HEK293 (cell line): ENCODE data around the gene ACAA1.

Experiments used
- CTCF ChIA-PET: fragments of 350-600 bp; formaldehyde crosslinking; extraction: SDS; loops from one replicate; lab custom pipeline; 2021; ENCODE audit warnings: antibody characterized with exemption; lab: Yijun Ruan, JAX
- POLR2A ChIA-PET: fragments of 300-600 bp; formaldehyde crosslinking; extraction: SDS; loops from one replicate; lab custom pipeline; 2020; ENCODE audit warnings: antibody characterized with exemption, inconsistent platforms; lab: Yijun Ruan, JAX
- H3K27ac ChIP-seq: fragments of 200-500 bp; sonication (Bioruptor generic); 2 replicates; pipeline ENCODE4 v1.5.1; 2014; ENCODE audit warnings: low read depth, low read length, control low read depth, inconsistent platforms; ENCODE audit errors: extremely low read depth
- H3K36me3 ChIP-seq, 2 experiments: fragments of 200-500 bp in 1 of 2; sonication (Bioruptor generic) in 1 of 2; 1 replicate in 1 of 2; 2 replicates in 1 of 2; pipeline ENCODE4 v1.5.1; 2014 to 2017; ENCODE audit warnings: inconsistent platforms in 2 of 2, low read length in 2 of 2; ENCODE audit not compliant: control insufficient read depth in 2 of 2, insufficient read depth in 1 of 2
- H3K4me1 ChIP-seq: fragments of 200-500 bp; sonication (Bioruptor generic); 2 replicates; pipeline ENCODE4 v1.5.1; 2014; ENCODE audit warnings: mild to moderate bottlenecking, low read length, inconsistent platforms; ENCODE audit not compliant: control insufficient read depth, insufficient read depth
- H3K4me3 ChIP-seq: 2 replicates; pipeline ENCODE4 v1.5.1; 2011; ENCODE audit warnings: low read depth, mild to moderate bottlenecking, control low read depth, low read length, moderate library complexity
- H3K9me3 ChIP-seq: fragments of 200-500 bp; sonication (Bioruptor generic); 2 replicates; pipeline ENCODE4 v1.5.1; 2014; ENCODE audit warnings: low read depth, low read length, inconsistent platforms; ENCODE audit not compliant: control insufficient read depth, insufficient read depth
- KLF10 ChIP-seq: fragments of 450-650 bp; IDR thresholded peaks from 2 replicates; pipeline ENCODE4 v1.5.1; 2018; ENCODE audit warnings: missing biosample characterization, mild to moderate bottlenecking, missing genetic modification characterization
- PRDM6 ChIP-seq: fragments of 450-650 bp; formaldehyde crosslinking; IDR thresholded peaks from 2 replicates; pipeline ENCODE4 v1.5.1; 2017; ENCODE audit warnings: missing biosample characterization, missing genetic modification characterization
- ZBTB21 ChIP-seq: fragments of 450-650 bp; formaldehyde crosslinking; IDR thresholded peaks from 2 replicates; pipeline ENCODE4 v1.5.1; 2017; ENCODE audit warnings: missing biosample characterization, missing genetic modification characterization
- ZBTB48 ChIP-seq: fragments of 450-650 bp; formaldehyde crosslinking; IDR thresholded peaks from 2 replicates; pipeline ENCODE4 v1.5.1; 2016; ENCODE audit warnings: missing biosample characterization, missing genetic modification characterization
- ZBTB7A ChIP-seq: fragments of 450-650 bp; formaldehyde crosslinking; IDR thresholded peaks from 2 replicates; pipeline ENCODE4 v1.5.1; 2016; ENCODE audit warnings: low read depth, missing biosample characterization, missing genetic modification characterization
- ZIC2 ChIP-seq: fragments of 450-650 bp; formaldehyde crosslinking; IDR thresholded peaks from 2 replicates; pipeline ENCODE4 v1.5.1; 2016; ENCODE audit warnings: missing biosample characterization, missing genetic modification characterization
- ZNF138 ChIP-seq: fragments of 450-650 bp; formaldehyde crosslinking; IDR thresholded peaks from 2 replicates; pipeline ENCODE4 v1.5.1; 2016; ENCODE audit warnings: missing biosample characterization, missing genetic modification characterization, borderline replicate concordance
- ZNF155 ChIP-seq: fragments of 450-650 bp; formaldehyde crosslinking; IDR thresholded peaks from 2 replicates; pipeline ENCODE4 v1.5.1; 2016; ENCODE audit warnings: missing biosample characterization, missing genetic modification characterization
- ZNF280C ChIP-seq: fragments of 450-650 bp; formaldehyde crosslinking; IDR thresholded peaks from 2 replicates; pipeline ENCODE4 v1.5.1; 2016; ENCODE audit warnings: missing biosample characterization, missing genetic modification characterization
- ZNF292 ChIP-seq: fragments of 450-650 bp; formaldehyde crosslinking; IDR thresholded peaks from 2 replicates; pipeline ENCODE4 v1.5.1; 2016; ENCODE audit warnings: low read depth, missing biosample characterization, missing genetic modification characterization, borderline replicate concordance
- ZNF391 ChIP-seq: fragments of 450-650 bp; formaldehyde crosslinking; IDR thresholded peaks from 2 replicates; pipeline ENCODE4 v1.5.1; 2016; ENCODE audit warnings: low read depth, missing biosample characterization, missing genetic modification characterization, borderline replicate concordance
- ZNF530 ChIP-seq: fragments of 450-650 bp; formaldehyde crosslinking; IDR thresholded peaks from 2 replicates; pipeline ENCODE4 v1.5.1; 2016; ENCODE audit warnings: low read depth, missing biosample characterization, missing genetic modification characterization
- ZNF548 ChIP-seq: fragments of 450-650 bp; formaldehyde crosslinking; IDR thresholded peaks from 2 replicates; pipeline ENCODE4 v1.5.1; 2016; ENCODE audit warnings: missing biosample characterization, missing genetic modification characterization
- ZNF654 ChIP-seq: fragments of 450-650 bp; formaldehyde crosslinking; IDR thresholded peaks from 2 replicates; pipeline ENCODE4 v1.5.1; 2016; ENCODE audit warnings: low read depth, missing biosample characterization, missing genetic modification characterization
- ZNF660 ChIP-seq: fragments of 450-650 bp; IDR thresholded peaks from 2 replicates; pipeline ENCODE4 v1.5.1; 2018; ENCODE audit warnings: missing biosample characterization, mild to moderate bottlenecking, missing genetic modification characterization
- ZNF707 ChIP-seq: fragments of 450-650 bp; formaldehyde crosslinking; IDR thresholded peaks from 2 replicates; pipeline ENCODE4 v1.5.1; 2016; ENCODE audit warnings: missing biosample characterization, missing genetic modification characterization
- ZNF777 ChIP-seq: fragments of 450-650 bp; formaldehyde crosslinking; IDR thresholded peaks from 2 replicates; pipeline ENCODE4 v1.5.1; 2017; ENCODE audit warnings: missing biosample characterization, missing genetic modification characterization, borderline replicate concordance
- ZSCAN23 ChIP-seq: fragments of 450-650 bp; formaldehyde crosslinking; IDR thresholded peaks from 2 replicates; pipeline ENCODE4 v1.5.1; 2016; ENCODE audit warnings: missing biosample characterization, missing genetic modification characterization
- ZSCAN30 ChIP-seq: fragments of 450-650 bp; IDR thresholded peaks from 2 replicates; pipeline ENCODE4 v1.5.1; 2018; ENCODE audit warnings: missing biosample characterization, mild to moderate bottlenecking, missing genetic modification characterization, moderate library complexity
- TF ChIP-seq, protein P1 (sequence below): fragments of 450-650 bp; formaldehyde crosslinking; IDR thresholded peaks from 2 replicates; pipeline ENCODE4 v1.5.1; 2016; ENCODE audit warnings: missing biosample characterization, missing genetic modification characterization
- TF ChIP-seq, protein P2 (sequence below): fragments of 450-650 bp; formaldehyde crosslinking; IDR thresholded peaks from 2 replicates; pipeline ENCODE4 v1.5.1; 2016; ENCODE audit warnings: missing biosample characterization, missing genetic modification characterization, low read depth

The ACAA1 gene

GRCh38 chr3:38155825-38156224, 18.9 kb upstream of the ACAA1 start:
- CTCF ChIA-PET = no interaction called here
- peaks cover 4% of the 10 kb centered on the region; the same call in 1 of the 2 replicates for H3K4me1 ChIP-seq
- H3K4me3 ChIP-seq = no peak overlapping the region
- POLR2A ChIA-PET = no interaction called here
- no peak for TF ChIP-seq ZNF155 (tag by site-specific recombination)
- no peak for TF ChIP-seq ZIC2 (tag by site-specific recombination)
- TF ChIP-seq ZNF548 (tag by site-specific recombination) = no peak
- H3K36me3 ChIP-seq = no peaks in the 10 kb centered on the region
- no peaks in the 10 kb centered on the region for H3K9me3 ChIP-seq
- H3K27ac ChIP-seq = no peak overlapping the region

DNA sequence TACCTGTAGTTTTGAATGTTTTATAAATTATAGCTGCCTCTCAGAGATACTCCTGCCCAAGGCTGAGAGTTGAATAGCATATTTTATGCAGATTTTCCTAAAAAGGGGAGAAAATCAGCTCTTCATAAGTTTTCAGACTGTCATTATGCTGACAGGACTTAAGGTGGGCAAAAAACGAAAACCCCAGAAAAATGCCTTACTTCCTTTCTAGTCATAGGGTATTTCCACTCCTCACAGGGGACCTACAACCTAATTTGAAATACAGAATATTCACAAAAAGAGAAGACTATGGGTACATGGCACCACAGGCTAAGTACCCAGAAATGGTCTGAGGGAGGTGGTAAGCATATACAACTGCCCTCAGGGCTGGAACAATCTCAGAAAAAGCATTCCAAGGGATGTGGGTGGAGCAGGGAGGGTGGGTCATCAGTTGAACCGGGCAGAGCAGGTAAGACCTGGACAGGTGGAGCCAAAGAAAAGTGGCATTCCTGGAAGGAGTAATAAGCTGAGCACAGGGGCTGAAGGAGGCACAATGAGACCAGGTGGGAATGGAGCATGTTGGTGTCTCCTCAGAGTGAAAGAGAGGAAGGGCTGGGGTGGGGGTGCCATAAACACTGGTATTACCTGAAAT, 17.8 kb upstream of the ACAA1 start:
- no peak overlapping the region for H3K4me3 ChIP-seq
- peaks cover 4% of the 10 kb centered on the region; the same call in 1 of the 2 replicates for H3K4me1 ChIP-seq
- H3K9me3 ChIP-seq = no peaks in the 10 kb centered on the region
- H3K36me3 ChIP-seq = no peaks in the 10 kb centered on the region
- CTCF ChIA-PET = interaction anchor here (0.8 to 1.5 kb wide), 2 partner anchors 8 to 12 kb away, joined by 3 to 5 read pairs; no protein-coding TSS in a partner anchor
- POLR2A ChIA-PET = interaction anchor here (1.2 to 1.6 kb wide), 2 partner anchors 10 to 18 kb away, joined by 3 to 5 read pairs; partner anchors contain the start of genes ACAA1 and OXSR1
- TF ChIP-seq ZBTB48 (tag by site-specific recombination) = no peak
- TF ChIP-seq ZSCAN23 (tag by site-specific recombination) = no peak
- TF ChIP-seq ZNF280C (tag by site-specific recombination) = no peak
- TF ChIP-seq ZSCAN30 (tag by site-specific recombination) = no peak
- no peak for TF ChIP-seq ZNF777 (tag by site-specific recombination)
- no peak for TF ChIP-seq ZBTB7A (tag by site-specific recombination)
- 0 out of 2 replicates have a peak, but pooled peaks have one; percentile 67 for TF ChIP-seq ZNF660 (tag by site-specific recombination)
- H3K27ac ChIP-seq = no peak overlapping the region

- Histone ChIP-seq H3K4me3 (no peak overlapping the region), H3K27ac (no peak overlapping the region), H3K4me1 (peaks cover 4% of the 10 kb centered on the region; the same call in 1 of the 2 replicates), H3K9me3 (no peaks in the 10 kb centered on the region), H3K36me3 (no peaks in the 10 kb centered on the region)
- CTCF ChIA-PET = interaction anchor here (0.6 to 1.5 kb wide), 3 partner anchors 9 to 157 kb away, joined by 3 to 5 read pairs (median 3); no protein-coding TSS in a partner anchor
- POLR2A ChIA-PET = interaction anchor here (1.2 to 1.6 kb wide), 2 partner anchors 11 to 17 kb away, joined by 3 to 5 read pairs; partner anchors contain the start of genes ACAA1 and OXSR1
- TF ChIP-seq KLF10 (tag by site-specific recombination) (no peak), ZNF292 (tag by site-specific recombination) (no peak), ZNF138 (tag by site-specific recombination) (no peak), ZNF707 (tag by site-specific recombination) (no peak), ZNF391 (tag by site-specific recombination) (no peak), PRDM6 (tag by site-specific recombination) (peak; percentile 99), ZNF654 (no peak), ZNF155 (tag by site-specific recombination) (no peak), ZBTB21 (tag by site-specific recombination) (peak; percentile 71; the same call in 1 of the 2 replicates), ZNF530 (tag by site-specific recombination) (no peak)
- TF ChIP-seq, protein P1, sequence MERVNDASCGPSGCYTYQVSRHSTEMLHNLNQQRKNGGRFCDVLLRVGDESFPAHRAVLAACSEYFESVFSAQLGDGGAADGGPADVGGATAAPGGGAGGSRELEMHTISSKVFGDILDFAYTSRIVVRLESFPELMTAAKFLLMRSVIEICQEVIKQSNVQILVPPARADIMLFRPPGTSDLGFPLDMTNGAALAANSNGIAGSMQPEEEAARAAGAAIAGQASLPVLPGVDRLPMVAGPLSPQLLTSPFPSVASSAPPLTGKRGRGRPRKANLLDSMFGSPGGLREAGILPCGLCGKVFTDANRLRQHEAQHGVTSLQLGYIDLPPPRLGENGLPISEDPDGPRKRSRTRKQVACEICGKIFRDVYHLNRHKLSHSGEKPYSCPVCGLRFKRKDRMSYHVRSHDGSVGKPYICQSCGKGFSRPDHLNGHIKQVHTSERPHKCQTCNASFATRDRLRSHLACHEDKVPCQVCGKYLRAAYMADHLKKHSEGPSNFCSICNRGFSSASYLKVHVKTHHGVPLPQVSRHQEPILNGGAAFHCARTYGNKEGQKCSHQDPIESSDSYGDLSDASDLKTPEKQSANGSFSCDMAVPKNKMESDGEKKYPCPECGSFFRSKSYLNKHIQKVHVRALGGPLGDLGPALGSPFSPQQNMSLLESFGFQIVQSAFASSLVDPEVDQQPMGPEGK = no peak
- TF ChIP-seq, protein P2, sequence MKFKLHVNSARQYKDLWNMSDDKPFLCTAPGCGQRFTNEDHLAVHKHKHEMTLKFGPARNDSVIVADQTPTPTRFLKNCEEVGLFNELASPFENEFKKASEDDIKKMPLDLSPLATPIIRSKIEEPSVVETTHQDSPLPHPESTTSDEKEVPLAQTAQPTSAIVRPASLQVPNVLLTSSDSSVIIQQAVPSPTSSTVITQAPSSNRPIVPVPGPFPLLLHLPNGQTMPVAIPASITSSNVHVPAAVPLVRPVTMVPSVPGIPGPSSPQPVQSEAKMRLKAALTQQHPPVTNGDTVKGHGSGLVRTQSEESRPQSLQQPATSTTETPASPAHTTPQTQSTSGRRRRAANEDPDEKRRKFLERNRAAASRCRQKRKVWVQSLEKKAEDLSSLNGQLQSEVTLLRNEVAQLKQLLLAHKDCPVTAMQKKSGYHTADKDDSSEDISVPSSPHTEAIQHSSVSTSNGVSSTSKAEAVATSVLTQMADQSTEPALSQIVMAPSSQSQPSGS (tag by site-specific recombination) = peak; percentile 58; the same call in 1 of the 2 replicates
These were observed 17.1 kb upstream of the ACAA1 start for GRCh38 chr3:38154033-38154494.
